Thoracic aorta (tissue), 2 donors: ENCODE measurements around the gene TNFAIP1. TPM values are rescaled to one million over a fixed set of nuclear protein-coding genes. Genes with fewer than 3 reads are reported as not detected.

Source experiments
- ATAC-seq: fragments of 150-250 bp; one replicate; pipeline ENCODE4 v1.8.0; 2017; ENCODE audit warnings: low read depth; ENCODE audit not compliant: insufficient number of reproducible peaks, low FRiP score
- DNase-seq: peaks from one replicate; pipeline ENCODE4 v3.0.0-alpha.2; 2020; ENCODE audit warnings: low spot score
- H3K27ac ChIP-seq, 2 donors: fragments of 200-600 bp; sonication (generic); 1 replicate in 1 of 2; 2 replicates in 1 of 2; pipeline ENCODE4 v1.5.1; 2016; ENCODE audit warnings: mild to moderate bottlenecking in 2 of 2, moderate library complexity in 2 of 2
- H3K27me3 ChIP-seq: fragments of 200-600 bp; sonication (generic); replicated peaks from 2 replicates; pipeline ENCODE4 v1.6.0; 2016; ENCODE audit warnings: mild to moderate bottlenecking; ENCODE audit not compliant: insufficient read depth
- H3K36me3 ChIP-seq: fragments of 200-600 bp; sonication (generic); one replicate; pipeline ENCODE4 v1.5.1; 2016
- H3K4me1 ChIP-seq, 2 donors: fragments of 200-600 bp; sonication (generic); 1 replicate in 1 of 2; 2 replicates in 1 of 2; pipeline versions ENCODE4 v1.5.1 to v1.6.0; 2016; ENCODE audit warnings: low read depth in 2 of 2, mild to moderate bottlenecking in 1 of 2; ENCODE audit not compliant: control insufficient read depth in 1 of 2
- H3K4me3 ChIP-seq: fragments of 200-600 bp; sonication (generic); 2 replicates; pipeline ENCODE4 v1.5.1; 2016; ENCODE audit warnings: mild to moderate bottlenecking
- H3K9me3 ChIP-seq: fragments of 200-600 bp; sonication (generic); 2 replicates; pipeline ENCODE4 v1.5.1; 2016
- total RNA-seq, 2 donors: library from RNA; depleted of rRNA; stranded (reverse); fragments of >200 nt; gene quantifications; one replicate each; pipeline versions ENCODE4 v1.1.0 to v1.2.3, GENCODE V29; 2016
- TF ChIP-seq, protein P1 (sequence below): fragments of 200-600 bp; sonication (generic); IDR thresholded peaks from one replicate; pipeline ENCODE4 v1.5.1; 2019; ENCODE audit warnings: antibody characterized with exemption

TNFAIP1 gene
- total RNA-seq, 2 donors from 2014 or later, result 43.3 to 66.1 TPM

DNA sequence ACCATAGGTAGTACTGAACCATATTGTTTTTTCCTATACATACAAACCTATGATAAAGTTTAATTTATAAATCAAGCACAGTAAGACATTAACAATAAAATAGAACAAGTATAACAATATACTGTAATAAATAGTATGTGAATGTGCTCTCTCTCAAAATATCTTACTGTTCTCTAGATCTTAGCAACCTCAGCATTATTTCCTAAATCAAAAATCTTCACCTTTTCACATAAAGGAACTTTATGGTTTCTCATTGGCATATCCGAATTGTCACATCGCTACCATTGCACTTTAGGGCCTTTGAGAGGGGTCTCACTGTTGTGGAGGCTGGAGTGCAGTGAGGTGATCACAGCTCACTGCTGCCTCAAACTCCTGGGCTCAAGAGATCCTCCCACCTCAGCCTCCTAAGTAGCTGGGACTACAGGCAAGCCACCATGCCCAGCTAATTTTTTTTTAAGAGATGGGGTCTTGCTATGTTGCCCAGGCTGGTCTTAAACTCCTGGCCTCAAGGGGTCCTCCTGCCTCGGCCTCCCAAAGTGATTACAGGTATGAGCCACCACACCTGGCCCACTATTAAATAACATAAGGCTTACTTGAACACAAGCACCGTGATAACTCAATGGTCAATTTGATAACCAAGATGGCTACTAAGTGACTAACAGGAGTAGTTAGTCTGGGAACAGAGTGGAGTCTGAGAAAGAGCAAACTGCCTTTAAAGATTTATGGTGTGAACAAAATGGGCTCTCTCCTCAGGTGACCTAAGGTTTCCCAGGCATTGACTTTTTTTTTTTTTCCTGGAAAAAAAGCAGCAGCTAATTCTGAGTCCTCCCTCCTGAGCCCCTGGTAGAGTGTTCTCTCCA, 19.5 kb upstream of the TNFAIP1 start:
- Histone ChIP-seq H3K4me1 (peaks cover 9 to 14% of the 10 kb centered on the region in 2 donors), H3K36me3 (no peaks in the 10 kb centered on the region), H3K4me3 (no peak overlapping the region), H3K27me3 (no peaks in the 10 kb centered on the region), H3K27ac (no peak overlapping the region), H3K9me3 (no peaks in the 10 kb centered on the region)
- no peak for DNase-seq
- no peak for ATAC-seq
- TF ChIP-seq, protein P1, sequence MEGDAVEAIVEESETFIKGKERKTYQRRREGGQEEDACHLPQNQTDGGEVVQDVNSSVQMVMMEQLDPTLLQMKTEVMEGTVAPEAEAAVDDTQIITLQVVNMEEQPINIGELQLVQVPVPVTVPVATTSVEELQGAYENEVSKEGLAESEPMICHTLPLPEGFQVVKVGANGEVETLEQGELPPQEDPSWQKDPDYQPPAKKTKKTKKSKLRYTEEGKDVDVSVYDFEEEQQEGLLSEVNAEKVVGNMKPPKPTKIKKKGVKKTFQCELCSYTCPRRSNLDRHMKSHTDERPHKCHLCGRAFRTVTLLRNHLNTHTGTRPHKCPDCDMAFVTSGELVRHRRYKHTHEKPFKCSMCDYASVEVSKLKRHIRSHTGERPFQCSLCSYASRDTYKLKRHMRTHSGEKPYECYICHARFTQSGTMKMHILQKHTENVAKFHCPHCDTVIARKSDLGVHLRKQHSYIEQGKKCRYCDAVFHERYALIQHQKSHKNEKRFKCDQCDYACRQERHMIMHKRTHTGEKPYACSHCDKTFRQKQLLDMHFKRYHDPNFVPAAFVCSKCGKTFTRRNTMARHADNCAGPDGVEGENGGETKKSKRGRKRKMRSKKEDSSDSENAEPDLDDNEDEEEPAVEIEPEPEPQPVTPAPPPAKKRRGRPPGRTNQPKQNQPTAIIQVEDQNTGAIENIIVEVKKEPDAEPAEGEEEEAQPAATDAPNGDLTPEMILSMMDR, result no peak

DNA sequence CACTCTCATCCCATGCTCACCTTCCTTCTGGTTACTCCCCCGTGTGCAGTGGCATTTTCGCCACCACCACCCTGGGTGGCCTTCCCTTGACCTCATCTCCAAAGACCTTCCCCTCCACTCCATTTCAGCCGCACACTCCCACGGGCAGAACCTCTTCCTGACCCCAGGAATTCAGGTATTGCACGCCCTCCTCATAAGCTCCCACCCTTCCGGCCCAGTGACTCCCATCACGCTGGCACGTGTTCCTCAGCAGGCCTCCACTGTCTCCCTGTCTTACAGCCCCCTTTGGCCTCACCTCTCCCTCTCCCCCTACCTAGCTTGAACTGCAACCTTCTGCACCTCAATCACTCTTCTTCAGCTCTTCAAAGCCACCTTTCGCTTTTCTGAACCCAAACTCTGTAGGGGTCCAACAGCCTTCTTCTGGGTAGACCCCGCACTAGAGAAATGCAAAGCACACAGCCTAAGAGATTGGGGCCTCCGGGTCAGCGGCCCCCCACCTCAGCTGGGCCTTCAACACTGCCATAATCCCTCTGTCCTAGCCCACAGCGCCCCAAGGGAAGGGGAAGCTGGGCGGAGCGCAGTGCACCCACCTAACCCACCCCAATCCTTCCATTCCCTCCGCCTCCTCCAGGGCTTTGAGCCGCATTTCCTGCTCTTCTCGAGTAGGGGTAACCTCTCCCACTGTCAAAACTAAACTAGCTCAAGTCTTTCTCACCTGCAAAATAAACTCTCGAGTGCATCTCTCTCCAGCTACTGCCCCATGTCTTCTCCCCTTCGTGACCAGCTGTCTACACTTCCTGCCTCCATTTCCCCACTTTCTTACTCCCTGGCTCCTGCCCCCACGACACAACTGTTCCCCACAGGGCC, 18.2 kb upstream of the TNFAIP1 start:
- H3K36me3 ChIP-seq, result no peaks in the 10 kb centered on the region
- no peak overlapping the region for H3K27ac ChIP-seq
- peaks cover 9 to 14% of the 10 kb centered on the region in 2 donors for H3K4me1 ChIP-seq
- TF ChIP-seq, protein P1, result no peak
- ATAC-seq (no peak), DNase-seq (no peak)
- no peak overlapping the region for H3K4me3 ChIP-seq
- H3K9me3 ChIP-seq, result no peaks in the 10 kb centered on the region
- H3K27me3 ChIP-seq, result no peaks in the 10 kb centered on the region

DNA sequence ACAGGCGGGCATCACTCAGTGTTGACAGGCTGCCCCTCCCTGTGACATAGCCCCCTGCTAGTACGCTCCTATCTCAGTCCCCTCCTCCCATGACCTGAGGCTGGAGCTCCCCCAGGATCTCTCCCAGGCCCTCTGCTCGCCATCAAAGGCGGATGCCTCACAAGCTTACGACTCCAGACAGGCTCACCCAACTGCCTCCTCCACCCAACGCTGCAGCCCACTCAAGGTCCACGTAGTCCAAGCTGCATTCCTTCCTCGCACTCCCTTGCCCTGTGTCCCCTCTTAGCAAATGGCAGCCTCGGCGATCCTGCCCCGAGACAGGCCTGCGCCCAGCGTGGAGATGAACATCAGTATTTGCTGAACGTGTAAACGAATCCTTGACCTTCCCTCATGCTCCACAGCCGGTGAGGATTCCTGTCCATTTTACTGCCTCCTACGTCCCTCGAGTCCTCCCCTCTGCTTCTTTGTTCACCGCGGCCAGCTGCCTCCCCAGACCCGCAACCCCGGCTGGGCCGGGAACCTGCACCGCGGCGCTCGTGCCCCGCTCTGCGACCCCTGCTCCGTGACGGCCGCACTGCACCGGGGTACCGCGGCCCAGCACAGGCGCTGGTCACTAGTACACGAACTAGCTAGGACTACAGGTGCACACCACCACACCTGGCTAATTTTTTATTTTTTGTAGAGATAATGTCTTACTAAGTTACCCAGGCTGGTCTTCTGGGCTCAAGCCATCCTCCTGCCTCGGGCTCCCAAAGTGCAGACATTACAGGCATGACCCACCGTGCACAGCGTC, 17.4 kb upstream of the TNFAIP1 start:
- Histone ChIP-seq H3K9me3 (no peaks in the 10 kb centered on the region), H3K36me3 (no peaks in the 10 kb centered on the region), H3K4me1 (peaks cover 9 to 14% of the 10 kb centered on the region in 2 donors), H3K4me3 (peak overlapping the region; percentile 74), H3K27ac (no peak overlapping the region), H3K27me3 (no peaks in the 10 kb centered on the region)
- ATAC-seq (no peak), DNase-seq (no peak)
- TF ChIP-seq, protein P1, result no peak

DNA sequence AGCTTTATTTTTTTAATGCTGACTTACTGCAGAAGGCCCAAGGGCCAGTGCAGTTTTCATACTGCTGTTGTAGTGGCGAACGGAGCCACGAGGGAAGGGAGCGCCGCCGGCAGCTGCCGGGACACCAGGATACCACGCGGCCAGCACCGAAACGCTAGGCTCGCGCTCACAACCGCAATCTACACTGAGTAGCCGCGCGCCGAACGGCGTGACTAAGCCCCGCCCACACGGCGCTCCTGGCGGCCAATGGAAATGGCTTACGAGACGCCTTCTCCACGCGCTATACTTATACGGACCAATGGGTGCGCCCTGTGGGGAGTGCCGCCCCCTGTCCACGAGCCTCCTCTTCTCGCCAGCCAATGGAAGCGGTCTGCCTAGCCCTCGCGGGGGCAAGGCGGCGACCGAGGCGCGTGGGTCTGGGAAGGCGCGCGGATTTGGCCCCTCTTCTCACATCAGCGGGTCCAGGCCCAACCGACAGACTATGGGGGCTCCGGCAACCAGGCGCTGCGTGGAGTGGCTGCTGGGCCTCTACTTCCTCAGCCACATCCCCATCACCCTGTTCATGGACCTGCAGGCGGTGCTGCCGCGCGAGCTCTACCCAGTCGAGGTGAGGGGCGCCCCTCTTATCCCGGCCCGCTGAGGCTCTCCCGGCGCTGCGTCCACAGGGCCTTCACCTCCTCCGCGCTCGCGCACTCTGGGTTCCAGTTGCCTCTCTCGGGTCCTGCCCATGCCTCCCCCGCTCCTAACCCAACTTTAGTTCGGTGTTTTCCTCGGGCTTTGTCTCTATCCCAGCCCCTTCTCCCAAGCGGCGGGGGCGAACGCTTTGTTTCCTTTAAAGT, 16.6 kb upstream of the TNFAIP1 start, which contains the start of gene TMEM97:
TMEM97 (plus strand) TSS at position 442 of the 839 bp plus-strand sequence; CDS start at position 482, 40 bp downstream.
- peaks cover 9 to 14% of the 10 kb centered on the region in 2 donors for H3K4me1 ChIP-seq
- H3K27ac ChIP-seq, result peak within 1 kb of the TSS in 1 of 2 donors; percentile 38
- H3K36me3 ChIP-seq, result no peaks in the 10 kb centered on the region
- peak within 1 kb of the TSS; percentile 74 for H3K4me3 ChIP-seq
- peak; percentile 92 for ATAC-seq
- no peaks in the 10 kb centered on the region for H3K9me3 ChIP-seq
- no peaks in the 10 kb centered on the region for H3K27me3 ChIP-seq
- DNase-seq, result peak; percentile 85
- TF ChIP-seq, protein P1, result peak; percentile 8
